ENCODE results near the gene ATIC. TPM values are rescaled to one million over a fixed set of nuclear protein-coding genes. Genes with fewer than 3 reads are reported as not detected.
A peak's percentile ranks its signal among the peaks of the same experiment; 100 is the strongest.

Gene ATIC
- total and polyA plus RNA-seq, 11 donors = 16.8 to 108 (median 49.6) TPM

DNA sequence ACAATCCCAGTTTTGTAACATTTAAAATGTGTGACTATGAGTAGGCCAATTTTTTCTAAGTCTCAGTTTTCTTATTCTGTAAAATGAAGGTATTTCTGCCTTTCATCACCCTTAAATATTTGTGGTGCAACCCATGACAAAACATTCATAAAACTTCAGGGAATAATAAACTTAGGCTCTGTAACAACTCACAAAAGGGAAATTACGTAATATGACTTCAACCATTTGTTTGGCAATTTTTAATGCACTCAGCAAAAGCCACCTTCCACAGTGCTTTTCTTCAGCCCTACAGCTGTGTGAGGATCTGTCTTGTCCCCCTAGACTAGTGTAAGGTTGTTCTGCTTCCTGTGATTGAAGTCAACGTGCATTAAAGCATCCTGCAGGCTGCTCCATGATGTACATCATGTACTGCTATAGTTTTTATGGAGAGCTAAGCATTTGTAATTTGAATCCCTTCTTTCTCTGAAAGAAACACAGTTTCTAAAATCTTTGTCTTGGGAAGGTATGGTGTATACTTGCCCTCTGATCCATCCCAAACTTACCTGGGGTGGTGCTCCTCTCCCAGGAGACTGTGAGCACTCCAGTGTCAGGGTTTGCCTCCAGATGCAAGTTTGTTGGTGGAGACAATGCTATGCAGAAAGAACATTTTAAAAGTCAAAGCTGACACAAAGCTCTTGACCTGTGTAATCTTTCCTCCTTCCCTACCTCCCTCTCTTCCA lies 84.9 kb downstream of the ATIC start:
- H3K4me3 ChIP-seq = no peak overlapping the region
- intact Hi-C loops (cut with DNase I) = no loop called here

DNA sequence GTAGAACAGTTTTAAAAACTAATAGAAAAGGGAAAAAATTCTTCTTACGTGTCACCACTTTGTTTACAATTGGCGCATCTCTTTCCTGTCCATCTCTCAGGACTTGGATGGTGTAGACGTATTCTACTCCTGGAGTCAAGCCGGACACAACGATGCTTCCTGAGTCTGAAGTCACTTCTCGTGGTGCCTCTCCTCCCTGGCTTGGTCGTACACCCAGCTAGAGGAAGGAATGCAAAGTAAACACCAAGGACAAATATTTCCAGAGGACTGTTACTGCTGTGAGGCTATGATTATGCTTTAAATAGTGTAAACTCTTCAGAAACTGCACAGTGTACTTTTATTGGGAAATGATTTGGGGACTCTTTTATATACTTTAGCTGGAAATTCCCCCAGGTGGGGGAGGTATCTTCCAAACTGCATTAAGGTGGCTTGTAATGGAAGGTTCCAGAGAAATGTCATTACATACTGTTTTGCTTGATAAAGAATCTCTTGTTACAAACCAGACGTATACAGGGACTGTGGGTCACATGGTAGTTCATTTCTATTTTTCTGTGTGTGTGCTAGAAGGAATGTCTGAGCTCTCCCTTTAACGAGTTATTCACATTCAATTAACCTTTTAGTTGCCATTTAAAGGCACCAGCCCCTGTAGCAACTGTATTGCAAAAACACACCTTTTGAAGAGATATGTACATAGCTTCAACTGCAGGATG lies 85.9 kb downstream of the ATIC start:
- WGBS, 4 donors = 39 to 45% (median 43%) methylated on average over 9 of the region's 9 CpGs
- peaks cover 0 to 97% (median 52%) of the 10 kb centered on the region in 9 donors for H3K36me3 ChIP-seq
- H3K27me3 ChIP-seq = no peaks in the 10 kb centered on the region
- H3K27ac ChIP-seq = peak overlapping the region in 3 of 12 donors; percentile 15 to 55 (median 21)
- no peak overlapping the region for H3K4me3 ChIP-seq
- ATAC-seq (peak in 3 of 4 donors; percentile 12 to 50 (median 36)), DNase-seq (no peak)
- peaks cover 0 to 17% (median 1%) of the 10 kb centered on the region in 12 donors for H3K4me1 ChIP-seq
- intact Hi-C loops (cut with DNase I) = no loop called here
- TF ChIP-seq, protein P1, sequence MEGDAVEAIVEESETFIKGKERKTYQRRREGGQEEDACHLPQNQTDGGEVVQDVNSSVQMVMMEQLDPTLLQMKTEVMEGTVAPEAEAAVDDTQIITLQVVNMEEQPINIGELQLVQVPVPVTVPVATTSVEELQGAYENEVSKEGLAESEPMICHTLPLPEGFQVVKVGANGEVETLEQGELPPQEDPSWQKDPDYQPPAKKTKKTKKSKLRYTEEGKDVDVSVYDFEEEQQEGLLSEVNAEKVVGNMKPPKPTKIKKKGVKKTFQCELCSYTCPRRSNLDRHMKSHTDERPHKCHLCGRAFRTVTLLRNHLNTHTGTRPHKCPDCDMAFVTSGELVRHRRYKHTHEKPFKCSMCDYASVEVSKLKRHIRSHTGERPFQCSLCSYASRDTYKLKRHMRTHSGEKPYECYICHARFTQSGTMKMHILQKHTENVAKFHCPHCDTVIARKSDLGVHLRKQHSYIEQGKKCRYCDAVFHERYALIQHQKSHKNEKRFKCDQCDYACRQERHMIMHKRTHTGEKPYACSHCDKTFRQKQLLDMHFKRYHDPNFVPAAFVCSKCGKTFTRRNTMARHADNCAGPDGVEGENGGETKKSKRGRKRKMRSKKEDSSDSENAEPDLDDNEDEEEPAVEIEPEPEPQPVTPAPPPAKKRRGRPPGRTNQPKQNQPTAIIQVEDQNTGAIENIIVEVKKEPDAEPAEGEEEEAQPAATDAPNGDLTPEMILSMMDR (IDR thresholded peaks at IDR 0.05) = no peak
- TF ChIP-seq POLR2A (IDR thresholded peaks at IDR 0.05) = no peak
- H3K9me3 ChIP-seq = no peaks in the 10 kb centered on the region

More for the DNA sequence above, 84.9 kb downstream of the ATIC start:
- ATAC-seq (peak in 3 of 4 donors; percentile 28 to 66 (median 29)), DNase-seq (no peak)
- TF ChIP-seq POLR2A (IDR thresholded peaks at IDR 0.05) = no peak
- TF ChIP-seq, protein P1 (IDR thresholded peaks at IDR 0.05) = no peak
- peaks cover 0 to 10% (median 1%) of the 10 kb centered on the region in 12 donors for H3K4me1 ChIP-seq
- H3K27me3 ChIP-seq = no peaks in the 10 kb centered on the region
- peak overlapping the region in 1 of 12 donors; percentile 55 for H3K27ac ChIP-seq
- 48 to 69% (median 55%) methylated on average over 2 of the region's 2 CpGs for WGBS, 4 donors
- H3K36me3 ChIP-seq = peaks cover 0 to 97% (median 60%) of the 10 kb centered on the region in 9 donors
- no peaks in the 10 kb centered on the region for H3K9me3 ChIP-seq

DNA sequence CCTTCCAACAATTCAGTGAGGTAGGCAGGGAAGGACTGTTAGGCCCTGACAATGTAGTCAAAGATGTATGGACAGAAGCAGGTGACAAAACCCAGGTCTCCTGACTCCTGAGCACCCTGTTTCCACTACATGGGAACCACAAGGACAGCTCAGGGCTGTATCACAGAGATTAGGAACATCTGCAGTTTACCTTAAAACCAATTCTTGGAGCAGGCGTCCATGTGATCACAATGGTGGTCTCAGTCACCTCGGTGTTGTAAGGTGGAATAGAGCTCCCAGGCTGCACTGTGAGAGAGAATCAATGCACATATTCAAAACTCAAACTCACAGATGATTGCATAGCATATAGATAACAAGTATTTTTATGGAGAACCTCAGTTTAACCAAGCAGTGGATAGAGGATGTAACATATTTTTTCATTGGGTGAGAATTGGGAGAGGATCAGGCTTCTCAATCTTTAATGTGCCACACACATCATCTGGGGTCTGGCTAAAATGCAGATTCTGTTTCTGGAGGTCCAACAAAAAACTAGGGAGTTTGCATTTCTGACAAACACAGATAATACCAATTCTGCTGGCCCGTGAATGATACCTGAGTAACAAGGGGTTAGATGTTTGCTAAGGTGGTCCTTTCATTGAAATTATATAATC lies 87.3 kb downstream of the ATIC start:
- ATAC-seq (no peak), DNase-seq (no peak)
- Histone ChIP-seq H3K36me3 (peaks cover 0 to 97% (median 51%) of the 10 kb centered on the region in 9 donors), H3K27ac (peak overlapping the region in 1 of 12 donors; percentile 55), H3K4me3 (no peak overlapping the region), H3K27me3 (no peaks in the 10 kb centered on the region), H3K4me1 (peaks cover 0 to 17% (median 1%) of the 10 kb centered on the region in 12 donors), H3K9me3 (no peaks in the 10 kb centered on the region)
- no peak for TF ChIP-seq POLR2A (IDR thresholded peaks at IDR 0.05)
- TF ChIP-seq, protein P1 (IDR thresholded peaks at IDR 0.05) = no peak
- intact Hi-C loops (cut with DNase I) = no loop called here
- 89 to 96% (median 91%) methylated on average over 3 of the region's 3 CpGs for WGBS, 4 donors

Other genes with a start within 250 kb of the ATIC start
- under 1 TPM in 1 of 9 donors, not detected in 8; 0.02 TPM for gene ABCA12, start 173.4 kb upstream of the ATIC start, total RNA-seq
- not detected for gene ABCA12, start 173.4 kb upstream of the ATIC start, polyA plus RNA-seq
- 1,000 to 10,000 TPM in 1 of 9 donors, 100 to 1,000 TPM in 8; 118 to 1,418 (median 343) TPM for gene FN1, start 124.0 kb downstream of the ATIC start, total RNA-seq
- 100 to 1,000 TPM; 100 to 527 TPM for gene FN1, start 124.0 kb downstream of the ATIC start, polyA plus RNA-seq

Data from heart left ventricle (tissue), 16 donors.